Cerebellar cortex (tissue), 1 donor: ENCODE measurements around the gene PRSS12.

ENCODE experiments used
- DNase-seq: peaks from one replicate; pipeline ENCODE4 v3.0.0-alpha.2; 2015; ENCODE audit warnings: low spot score

The PRSS12 gene

GRCh38 chr4:118356111-118356510, 3.3 kb upstream of the PRSS12 start:
- DNase-seq: no peak

GRCh38 chr4:118354913-118355312, 2.1 kb upstream of the PRSS12 start:
- DNase-seq: no peak

GRCh38 chr4:118353534-118354030, 779 bp upstream of the PRSS12 start:
- DNase-seq: no peak

GRCh38 chr4:118351851-118352827, 664 bp downstream of the PRSS12 start:
- peak; percentile 9 for DNase-seq

GRCh38 chr4:118350961-118351360, 1.8 kb downstream of the PRSS12 start:
- DNase-seq: no peak

- no peak for DNase-seq
Observed at GRCh38 chr4:118348886-118349285, 3.9 kb downstream of the PRSS12 start.

- no peak for DNase-seq
Observed at GRCh38 chr4:118346495-118346894, 6.3 kb downstream of the PRSS12 start.

- DNase-seq: no peak
Observed at GRCh38 chr4:118345813-118346212, 7.0 kb downstream of the PRSS12 start.

- DNase-seq: no peak
Observed at GRCh38 chr4:118344801-118345200, 8.0 kb downstream of the PRSS12 start.

- DNase-seq: no peak
Observed at GRCh38 chr4:118343501-118343900, 9.3 kb downstream of the PRSS12 start.

- no peak for DNase-seq
Observed at GRCh38 chr4:118340109-118340508, 12.7 kb downstream of the PRSS12 start.

GRCh38 chr4:118338981-118339765, 13.6 kb downstream of the PRSS12 start:
- no peak for DNase-seq

GRCh38 chr4:118338518-118338917, 14.3 kb downstream of the PRSS12 start:
- no peak for DNase-seq

GRCh38 chr4:118337954-118338353, 14.8 kb downstream of the PRSS12 start:
- DNase-seq: no peak

- no peak for DNase-seq
Observed at GRCh38 chr4:118335774-118336173, 17.0 kb downstream of the PRSS12 start.

- no peak for DNase-seq
Observed at GRCh38 chr4:118335324-118335723, 17.5 kb downstream of the PRSS12 start.

- no peak for DNase-seq
Observed at GRCh38 chr4:118331352-118331751, 21.5 kb downstream of the PRSS12 start.

- DNase-seq: no peak
Observed at GRCh38 chr4:118329849-118330248, 23.0 kb downstream of the PRSS12 start.

- no peak for DNase-seq
Observed at GRCh38 chr4:118327554-118328241, 25.1 kb downstream of the PRSS12 start.

GRCh38 chr4:118326585-118326984, 26.2 kb downstream of the PRSS12 start:
- no peak for DNase-seq

GRCh38 chr4:118325431-118325830, 27.4 kb downstream of the PRSS12 start:
- no peak for DNase-seq

GRCh38 chr4:118322831-118323502, 29.8 kb downstream of the PRSS12 start:
- DNase-seq: no peak
